Measurements from ENCODE around the gene CDK5RAP2. TPM values are rescaled to one million over a fixed set of nuclear protein-coding genes. Genes with fewer than 3 reads are reported as not detected.

CDK5RAP2 gene
- total RNA-seq, 1 experiment from 2014 or later, result 56.4 TPM

DNA sequence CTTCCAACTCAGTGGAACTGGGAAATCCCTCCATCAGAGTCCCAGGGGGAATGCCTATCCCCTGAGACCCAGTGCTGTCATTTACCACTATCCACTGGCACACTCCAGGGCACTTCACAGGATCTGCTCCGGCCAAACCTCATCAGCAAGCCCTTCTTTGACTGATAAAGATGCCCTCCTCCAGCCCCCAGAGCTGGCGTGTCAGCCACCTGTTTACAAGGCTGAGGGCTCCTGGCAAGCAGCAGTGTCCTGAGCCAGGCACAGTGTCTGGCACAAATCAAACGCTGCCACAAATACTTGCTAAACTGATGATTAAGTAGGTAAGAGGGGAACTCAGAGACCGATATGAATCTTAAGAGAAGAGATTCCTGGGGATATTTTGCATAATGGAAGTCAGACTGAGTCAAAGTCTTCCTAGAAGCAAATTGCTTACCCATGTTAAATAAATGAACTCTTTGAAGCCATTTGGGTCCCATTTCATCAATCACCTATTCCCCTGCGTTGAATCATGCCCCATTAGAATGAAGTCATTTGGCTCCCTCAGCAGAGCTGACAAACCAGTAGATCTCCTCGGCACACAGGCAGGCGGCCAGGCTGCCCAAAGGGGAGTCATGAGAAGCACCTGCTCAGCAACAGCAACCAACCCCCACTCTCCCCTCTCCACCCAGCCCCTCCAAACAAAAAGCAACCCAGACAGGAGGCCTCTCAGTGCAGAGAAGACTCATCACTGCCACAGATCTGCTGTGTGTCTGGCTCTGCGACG lies 97.4 kb downstream of the CDK5RAP2 start:
- no peak overlapping the region for H2BK20ac ChIP-seq (ENCODE audit: low read depth, low read length, poor library complexity, severe bottlenecking)
- no peaks in the 10 kb centered on the region for H3K27me3 ChIP-seq (ENCODE audit: insufficient read depth, low read length)
- TF ChIP-seq, protein P1, sequence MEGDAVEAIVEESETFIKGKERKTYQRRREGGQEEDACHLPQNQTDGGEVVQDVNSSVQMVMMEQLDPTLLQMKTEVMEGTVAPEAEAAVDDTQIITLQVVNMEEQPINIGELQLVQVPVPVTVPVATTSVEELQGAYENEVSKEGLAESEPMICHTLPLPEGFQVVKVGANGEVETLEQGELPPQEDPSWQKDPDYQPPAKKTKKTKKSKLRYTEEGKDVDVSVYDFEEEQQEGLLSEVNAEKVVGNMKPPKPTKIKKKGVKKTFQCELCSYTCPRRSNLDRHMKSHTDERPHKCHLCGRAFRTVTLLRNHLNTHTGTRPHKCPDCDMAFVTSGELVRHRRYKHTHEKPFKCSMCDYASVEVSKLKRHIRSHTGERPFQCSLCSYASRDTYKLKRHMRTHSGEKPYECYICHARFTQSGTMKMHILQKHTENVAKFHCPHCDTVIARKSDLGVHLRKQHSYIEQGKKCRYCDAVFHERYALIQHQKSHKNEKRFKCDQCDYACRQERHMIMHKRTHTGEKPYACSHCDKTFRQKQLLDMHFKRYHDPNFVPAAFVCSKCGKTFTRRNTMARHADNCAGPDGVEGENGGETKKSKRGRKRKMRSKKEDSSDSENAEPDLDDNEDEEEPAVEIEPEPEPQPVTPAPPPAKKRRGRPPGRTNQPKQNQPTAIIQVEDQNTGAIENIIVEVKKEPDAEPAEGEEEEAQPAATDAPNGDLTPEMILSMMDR (conservative IDR thresholded peaks at IDR 0.05), result no peak
- H4K5ac ChIP-seq (ENCODE audit: insufficient read length, low read depth, low read length), result no peak overlapping the region
- no peak overlapping the region for H3K27ac ChIP-seq (ENCODE audit: insufficient read length, low read depth, low read length)
- no peak overlapping the region for H3K23ac ChIP-seq (ENCODE audit: insufficient read length, low read depth, low read length)
- no peak overlapping the region for H3K4ac ChIP-seq (ENCODE audit: low read depth, low read length)
- H2BK120ac ChIP-seq (ENCODE audit: low read depth, low read length, poor library complexity, severe bottlenecking), result no peak overlapping the region
- no peak overlapping the region for H2BK5ac ChIP-seq (ENCODE audit: insufficient read length, low read length)
- H3K79me2 ChIP-seq (ENCODE audit: insufficient read depth, low read length), result no peaks in the 10 kb centered on the region; the same call in 1 of the 2 replicates
- Mint-ChIP-seq H3K27ac (peak overlapping the region; percentile 85 to 96 (median 89)), H3K4me1 (peaks cover 29 to 37% of the 10 kb centered on the region in 2 experiments), H3K9me3 (no peaks in the 10 kb centered on the region), H3K27me3 (ENCODE audit: low read depth) (no peaks in the 10 kb centered on the region), H3K36me3 (ENCODE audit: insufficient read depth in 1 of 3, low read depth in 3 of 3) (peaks cover 13 to 44% (median 33%) of the 10 kb centered on the region in 3 experiments; a peak in 6 of 7 replicates), H3K4me3 (no peak overlapping the region)
- H3K79me1 ChIP-seq (ENCODE audit: insufficient read depth, low read depth, low read length, poor library complexity, severe bottlenecking), result no peaks in the 10 kb centered on the region
- no peak overlapping the region for H4K8ac ChIP-seq (replicated peaks; ENCODE audit: insufficient read length, low read depth, low read length)
- H3K18ac ChIP-seq (ENCODE audit: insufficient read length, low read depth, low read length), result no peak overlapping the region
- H4K20me1 ChIP-seq (ENCODE audit: control insufficient read depth, insufficient read depth, insufficient read length), result no peaks in the 10 kb centered on the region
- peaks cover 2% of the 10 kb centered on the region; the same call in 1 of the 2 replicates for H3K4me1 ChIP-seq (ENCODE audit: insufficient read depth, low read length)
- no peak overlapping the region for H3K9ac ChIP-seq (ENCODE audit: extremely low read depth, insufficient read length, low read length)
- no peak overlapping the region for H2AK5ac ChIP-seq (ENCODE audit: insufficient read length, low read length)
- no peak overlapping the region for H2AFZ ChIP-seq (ENCODE audit: low read length)
- no peak overlapping the region for H2BK15ac ChIP-seq (ENCODE audit: low read depth, low read length)
- DNase-seq, result no peak
- H3K23me2 ChIP-seq (ENCODE audit: insufficient read length, low read depth, low read length, poor library complexity, severe bottlenecking), result no peaks in the 10 kb centered on the region
- H3T11ph ChIP-seq (ENCODE audit: low read length), result no peak overlapping the region
- no CpG with 5 or more reads among the region's 9 CpGs for WGBS (ENCODE audit: extremely low coverage, insufficient read length, low lambda C conversion rate)
- H3K14ac ChIP-seq (ENCODE audit: insufficient read depth, low read length), result no peak overlapping the region; the same call in 1 of the 2 replicates
- H4K91ac ChIP-seq (ENCODE audit: insufficient read length, low read depth, low read length), result no peak overlapping the region
- no peak overlapping the region for H3K4me2 ChIP-seq (ENCODE audit: insufficient read depth, insufficient read length, low read length)
- H3K56ac ChIP-seq (ENCODE audit: insufficient read length, low read depth, low read length), result no peak overlapping the region
- H2BK12ac ChIP-seq (ENCODE audit: insufficient read length, low read depth, low read length), result no peak overlapping the region
- no peaks in the 10 kb centered on the region for H3K9me3 ChIP-seq (ENCODE audit: control insufficient read depth, low read depth, low read length)

All from H9 (cell line).